ENCODE data around the gene SP8. TPM values are rescaled to one million over a fixed set of nuclear protein-coding genes. Genes with fewer than 3 reads are reported as not detected.
"Not testable (repeated sequence)": the region's sequence is repeated elsewhere in the genome, so short reads cannot be mapped to it uniquely, and the experiment has no call there.

Gene SP8
- total RNA-seq = not detected

GRCh38 chr7:20786779-20787659, at the start of gene SP8:
SP8 (minus strand) TSS chr7:20786886; CDS start chr7:20786798, 88 bp downstream.
- Histone ChIP-seq H3K27me3 (peaks cover 100% of the 10 kb centered on the region), H3K4me3 (peak within 1 kb of the TSS in 3 of 4 donors; percentile 4 to 47 (median 24)), H3K36me3 (no peaks in the 10 kb centered on the region), H3K4me1 (peaks cover 11 to 48% (median 31%) of the 10 kb centered on the region in 4 donors), H3K27ac (no peak within 1 kb of the TSS), H3K9me3 (no peaks in the 10 kb centered on the region)
- intact Hi-C loops (cut with DNase I; ENCODE audit: low total_unique reads) (loop anchor here (1.0 kb wide), 1 partner anchor 13 kb away; no protein-coding TSS in a partner anchor), in situ Hi-C loops (cut with MboI; ENCODE audit: low pct_ligation_motif_present in 1 of 4, low pct_unique_long_range_greater_than_20kb in 1 of 4, low sequenced_read_pairs in 3 of 4) (loop anchor here (25.0 kb wide), 3 partner anchors 450 to 725 kb away; no protein-coding TSS in a partner anchor)
- TF ChIP-seq, protein P1, sequence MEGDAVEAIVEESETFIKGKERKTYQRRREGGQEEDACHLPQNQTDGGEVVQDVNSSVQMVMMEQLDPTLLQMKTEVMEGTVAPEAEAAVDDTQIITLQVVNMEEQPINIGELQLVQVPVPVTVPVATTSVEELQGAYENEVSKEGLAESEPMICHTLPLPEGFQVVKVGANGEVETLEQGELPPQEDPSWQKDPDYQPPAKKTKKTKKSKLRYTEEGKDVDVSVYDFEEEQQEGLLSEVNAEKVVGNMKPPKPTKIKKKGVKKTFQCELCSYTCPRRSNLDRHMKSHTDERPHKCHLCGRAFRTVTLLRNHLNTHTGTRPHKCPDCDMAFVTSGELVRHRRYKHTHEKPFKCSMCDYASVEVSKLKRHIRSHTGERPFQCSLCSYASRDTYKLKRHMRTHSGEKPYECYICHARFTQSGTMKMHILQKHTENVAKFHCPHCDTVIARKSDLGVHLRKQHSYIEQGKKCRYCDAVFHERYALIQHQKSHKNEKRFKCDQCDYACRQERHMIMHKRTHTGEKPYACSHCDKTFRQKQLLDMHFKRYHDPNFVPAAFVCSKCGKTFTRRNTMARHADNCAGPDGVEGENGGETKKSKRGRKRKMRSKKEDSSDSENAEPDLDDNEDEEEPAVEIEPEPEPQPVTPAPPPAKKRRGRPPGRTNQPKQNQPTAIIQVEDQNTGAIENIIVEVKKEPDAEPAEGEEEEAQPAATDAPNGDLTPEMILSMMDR (IDR thresholded peaks at IDR 0.05) = no peak
- TF ChIP-seq EP300 (IDR thresholded peaks at IDR 0.05; ENCODE audit: low read depth) = no peak
- no peak for TF ChIP-seq POLR2A (IDR thresholded peaks at IDR 0.05)
- no peak for TF ChIP-seq POLR2AphosphoS5 (IDR thresholded peaks at IDR 0.05)
- 5 to 18% methylated on average over 21 to 50 of the region's 50 CpGs for WGBS, 2 donors (ENCODE audit: low coverage in 1 of 2)
- no peak for DNase-seq

DNA sequence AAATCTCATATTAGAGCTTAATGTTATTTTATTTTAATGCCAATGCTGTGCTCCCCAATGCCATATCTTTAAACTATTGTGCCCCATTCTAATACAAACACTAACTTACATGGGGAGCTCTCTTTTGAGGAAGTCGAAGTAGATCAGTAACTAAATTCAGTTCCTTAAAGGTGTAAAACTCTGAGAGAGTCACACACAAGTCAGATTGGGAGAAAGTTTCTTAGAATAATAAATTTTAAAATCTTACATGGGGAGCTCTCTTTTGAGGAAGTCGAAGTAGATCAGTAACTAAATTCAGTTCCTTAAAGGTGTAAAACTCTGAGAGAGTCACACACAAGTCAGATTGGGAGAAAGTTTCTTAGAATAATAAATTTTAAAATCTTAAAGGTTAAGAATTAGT, 49.7 kb upstream of the SP8 start:
- 40% methylated on average over 2 of the region's 2 CpGs for WGBS, 2 donors (ENCODE audit: low coverage in 1 of 2)
- H3K27ac ChIP-seq; H3K27me3 ChIP-seq; H3K4me3 ChIP-seq; H3K4me1 ChIP-seq; DNase-seq; H3K36me3 ChIP-seq; H3K9me3 ChIP-seq; in situ Hi-C loops (cut with MboI; ENCODE audit: low pct_ligation_motif_present in 1 of 4, low pct_unique_long_range_greater_than_20kb in 1 of 4, low sequenced_read_pairs in 3 of 4); intact Hi-C loops (cut with DNase I; ENCODE audit: low total_unique reads): not testable (repeated sequence)

DNA sequence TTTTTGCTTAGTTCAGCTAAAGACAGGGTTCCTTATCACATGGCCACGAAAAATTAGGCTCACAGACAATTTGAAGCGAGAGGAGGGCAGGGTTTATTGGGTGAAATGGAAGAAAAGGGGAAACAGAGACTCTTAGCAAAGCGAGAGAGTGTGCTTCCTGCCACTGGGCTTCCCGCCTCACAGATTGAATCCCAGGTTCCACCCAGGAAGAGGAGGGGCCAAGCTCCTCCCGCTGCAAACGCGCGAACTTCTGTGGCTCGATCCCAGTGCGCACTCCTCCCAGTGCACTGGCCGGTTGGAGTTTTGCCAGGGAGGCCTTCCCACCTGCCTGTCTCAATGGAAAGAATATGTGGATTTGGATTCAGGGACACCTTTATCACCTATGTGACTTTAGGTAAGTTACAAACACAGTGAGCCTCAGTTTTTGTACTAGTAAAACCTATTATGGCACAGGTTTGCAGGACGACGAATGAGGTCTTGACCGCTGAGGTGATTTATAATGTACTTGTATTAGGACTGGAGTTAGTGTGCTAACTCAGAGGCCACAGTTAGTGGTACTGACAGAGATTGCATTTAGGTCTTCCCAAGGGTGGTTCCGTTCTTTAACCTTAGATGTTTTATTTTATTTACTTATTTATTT, 48.5 kb upstream of the SP8 start:
- no peaks in the 10 kb centered on the region for H3K9me3 ChIP-seq
- WGBS, 2 donors (ENCODE audit: low coverage in 1 of 2) = 72 to 87% methylated on average over 6 to 15 of the region's 15 CpGs
- no peaks in the 10 kb centered on the region for H3K36me3 ChIP-seq
- TF ChIP-seq, protein P1 (IDR thresholded peaks at IDR 0.05) = no peak
- no peak for TF ChIP-seq POLR2AphosphoS5 (IDR thresholded peaks at IDR 0.05)
- no peak for TF ChIP-seq POLR2A (IDR thresholded peaks at IDR 0.05)
- no peak for TF ChIP-seq EP300 (IDR thresholded peaks at IDR 0.05; ENCODE audit: low read depth)
- DNase-seq = no peak
- no peaks in the 10 kb centered on the region for H3K4me1 ChIP-seq
- no peak overlapping the region for H3K27ac ChIP-seq
- no peaks in the 10 kb centered on the region for H3K27me3 ChIP-seq
- in situ Hi-C loops (cut with MboI; ENCODE audit: low pct_ligation_motif_present in 1 of 4, low pct_unique_long_range_greater_than_20kb in 1 of 4, low sequenced_read_pairs in 3 of 4) (no loop called here), intact Hi-C loops (cut with DNase I; ENCODE audit: low total_unique reads) (no loop called here)
- no peak overlapping the region for H3K4me3 ChIP-seq

DNA sequence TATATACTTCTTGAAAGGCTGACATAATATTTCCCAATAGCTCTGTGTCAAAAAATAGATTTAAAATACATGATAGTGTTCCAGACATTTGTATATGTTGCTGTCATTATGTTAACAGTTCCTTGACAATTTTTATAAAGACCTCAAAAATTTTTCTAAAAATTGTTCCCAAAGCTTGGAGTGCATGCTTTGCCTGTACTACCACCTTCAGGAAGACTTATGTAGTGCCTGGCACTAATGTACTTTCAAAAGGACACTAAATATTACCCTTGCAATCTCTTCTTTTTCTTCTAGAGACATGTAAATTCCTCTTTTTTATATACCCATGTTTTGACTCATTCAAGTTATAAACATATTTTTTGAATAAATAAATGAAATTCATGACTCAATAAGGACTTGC, 48.0 kb upstream of the SP8 start:
- no peaks in the 10 kb centered on the region for H3K27me3 ChIP-seq
- H3K27ac ChIP-seq = no peak overlapping the region
- no peaks in the 10 kb centered on the region for H3K9me3 ChIP-seq
- in situ Hi-C loops (cut with MboI; ENCODE audit: low pct_ligation_motif_present in 1 of 4, low pct_unique_long_range_greater_than_20kb in 1 of 4, low sequenced_read_pairs in 3 of 4) (no loop called here), intact Hi-C loops (cut with DNase I; ENCODE audit: low total_unique reads) (no loop called here)
- TF ChIP-seq POLR2A (IDR thresholded peaks at IDR 0.05) (no peak), EP300 (IDR thresholded peaks at IDR 0.05; ENCODE audit: low read depth) (no peak), POLR2AphosphoS5 (IDR thresholded peaks at IDR 0.05) (no peak)
- TF ChIP-seq, protein P1 (IDR thresholded peaks at IDR 0.05) = peak in 1 of 5 experiments; percentile 12
- DNase-seq = no peak
- H3K36me3 ChIP-seq = no peaks in the 10 kb centered on the region
- no peaks in the 10 kb centered on the region for H3K4me1 ChIP-seq
- no peak overlapping the region for H3K4me3 ChIP-seq

Measured in transverse colon (tissue), 4 donors.